Type B pancreatic cell (in vitro differentiated cells): ENCODE measurements around the gene PEX16. TPM values are rescaled to one million over a fixed set of nuclear protein-coding genes. Genes with fewer than 3 reads are reported as not detected.
A peak's percentile ranks its signal among the peaks of the same experiment; 100 is the strongest.

Source experiments
- DNase-seq: peaks from one replicate; pipeline ENCODE4 v3.0.0; 2021; ENCODE audit warnings: mixed read lengths; ENCODE audit not compliant: unreplicated experiment; ENCODE audit errors: extremely low spot score
- H3K27ac Mint-ChIP-seq: 2 replicates; pipeline ENCODE4 v1.8.0; 2021; ENCODE audit warnings: mild to moderate bottlenecking, mixed read lengths
- H3K27me3 Mint-ChIP-seq: 2 replicates; pipeline ENCODE4 v1.8.0; 2021; ENCODE audit warnings: mixed read lengths
- H3K36me3 Mint-ChIP-seq: 2 replicates; pipeline ENCODE4 v1.8.0; 2021; ENCODE audit warnings: mixed read lengths
- H3K4me1 Mint-ChIP-seq: one replicate; pipeline ENCODE4 v1.8.0; 2021; ENCODE audit warnings: mixed read lengths; ENCODE audit not compliant: unreplicated experiment
- H3K4me3 Mint-ChIP-seq: 2 replicates; pipeline ENCODE4 v1.8.0; 2021; ENCODE audit warnings: mild to moderate bottlenecking, mixed read lengths
- H3K9me3 Mint-ChIP-seq: 2 replicates; pipeline ENCODE4 v1.8.0; 2021; ENCODE audit warnings: mixed read lengths
- total RNA-seq: library from RNA; stranded (reverse); gene quantifications from 2 replicates; pipeline ENCODE4 v1.2.1, GENCODE V29; 2021; ENCODE audit warnings: low replicate concordance
- TF ChIP-seq, protein P1 (sequence below): fragments of 200-600 bp; sonication (generic); conservative IDR thresholded peaks from 2 replicates; pipeline ENCODE4 v1.5.0; 2021; ENCODE audit warnings: antibody characterized with exemption, mild to moderate bottlenecking

The PEX16 gene
- total RNA-seq, 1 donor from 2014 or later = 21.7 TPM

DNA sequence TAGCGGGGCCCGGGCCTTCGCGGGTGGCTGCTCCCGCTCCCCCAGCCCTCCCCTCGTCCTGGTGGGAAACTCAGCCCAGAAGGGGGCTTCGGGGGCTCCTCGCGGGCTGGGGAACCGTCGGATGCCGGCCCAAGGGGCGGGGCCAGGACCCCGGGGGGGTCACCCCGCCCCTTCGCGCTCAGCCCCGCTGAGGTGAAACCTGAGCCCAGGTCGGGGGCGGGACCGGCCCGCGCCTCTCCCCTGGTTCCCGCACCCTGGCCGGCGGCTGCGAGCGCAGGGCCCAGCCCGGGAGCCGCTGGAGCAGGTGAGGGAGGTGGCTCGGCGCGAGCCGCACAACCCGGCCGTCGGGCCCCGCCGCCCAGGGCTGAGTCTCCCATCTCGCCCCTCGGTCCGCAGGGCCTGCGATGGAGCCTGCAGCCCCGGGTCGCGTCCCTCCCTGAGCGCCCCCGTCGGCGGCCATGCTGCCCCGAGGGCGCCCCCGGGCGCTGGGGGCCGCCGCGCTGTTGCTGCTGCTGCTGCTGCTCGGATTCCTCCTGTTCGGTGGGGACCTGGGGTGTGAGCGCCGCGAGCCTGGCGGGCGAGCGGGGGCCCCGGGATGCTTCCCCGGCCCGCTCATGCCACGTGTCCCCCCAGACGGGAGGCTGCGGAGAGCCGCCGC, 4.9 kb upstream of the PEX16 start, which contains the start of gene LARGE2:
Gene LARGE2 (plus strand): TSS at position 232 of the 658 bp plus-strand sequence. CDS start 227 bp downstream, at position 459.
- no peaks in the 10 kb centered on the region for H3K36me3 Mint-ChIP-seq
- no peak for DNase-seq
- TF ChIP-seq, protein P1, sequence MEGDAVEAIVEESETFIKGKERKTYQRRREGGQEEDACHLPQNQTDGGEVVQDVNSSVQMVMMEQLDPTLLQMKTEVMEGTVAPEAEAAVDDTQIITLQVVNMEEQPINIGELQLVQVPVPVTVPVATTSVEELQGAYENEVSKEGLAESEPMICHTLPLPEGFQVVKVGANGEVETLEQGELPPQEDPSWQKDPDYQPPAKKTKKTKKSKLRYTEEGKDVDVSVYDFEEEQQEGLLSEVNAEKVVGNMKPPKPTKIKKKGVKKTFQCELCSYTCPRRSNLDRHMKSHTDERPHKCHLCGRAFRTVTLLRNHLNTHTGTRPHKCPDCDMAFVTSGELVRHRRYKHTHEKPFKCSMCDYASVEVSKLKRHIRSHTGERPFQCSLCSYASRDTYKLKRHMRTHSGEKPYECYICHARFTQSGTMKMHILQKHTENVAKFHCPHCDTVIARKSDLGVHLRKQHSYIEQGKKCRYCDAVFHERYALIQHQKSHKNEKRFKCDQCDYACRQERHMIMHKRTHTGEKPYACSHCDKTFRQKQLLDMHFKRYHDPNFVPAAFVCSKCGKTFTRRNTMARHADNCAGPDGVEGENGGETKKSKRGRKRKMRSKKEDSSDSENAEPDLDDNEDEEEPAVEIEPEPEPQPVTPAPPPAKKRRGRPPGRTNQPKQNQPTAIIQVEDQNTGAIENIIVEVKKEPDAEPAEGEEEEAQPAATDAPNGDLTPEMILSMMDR = no peak
- peaks cover 34% of the 10 kb centered on the region for H3K27me3 Mint-ChIP-seq
- H3K4me1 Mint-ChIP-seq = peaks cover 11% of the 10 kb centered on the region
- peak within 1 kb of the TSS; percentile 90 for H3K27ac Mint-ChIP-seq
- no peaks in the 10 kb centered on the region for H3K9me3 Mint-ChIP-seq
- peak within 1 kb of the TSS; percentile 87 for H3K4me3 Mint-ChIP-seq

- H3K4me1 Mint-ChIP-seq = peaks cover 11% of the 10 kb centered on the region
- H3K9me3 Mint-ChIP-seq = no peaks in the 10 kb centered on the region
- H3K27ac Mint-ChIP-seq = peak overlapping the region; percentile 90
- peak overlapping the region; percentile 87 for H3K4me3 Mint-ChIP-seq
- TF ChIP-seq, protein P1 = no peak
- DNase-seq = no peak
- peaks cover 31% of the 10 kb centered on the region for H3K27me3 Mint-ChIP-seq
- no peaks in the 10 kb centered on the region for H3K36me3 Mint-ChIP-seq
Measured at GRCh38 chr11:45921561-45922424, 4.1 kb upstream of the PEX16 start.

DNA sequence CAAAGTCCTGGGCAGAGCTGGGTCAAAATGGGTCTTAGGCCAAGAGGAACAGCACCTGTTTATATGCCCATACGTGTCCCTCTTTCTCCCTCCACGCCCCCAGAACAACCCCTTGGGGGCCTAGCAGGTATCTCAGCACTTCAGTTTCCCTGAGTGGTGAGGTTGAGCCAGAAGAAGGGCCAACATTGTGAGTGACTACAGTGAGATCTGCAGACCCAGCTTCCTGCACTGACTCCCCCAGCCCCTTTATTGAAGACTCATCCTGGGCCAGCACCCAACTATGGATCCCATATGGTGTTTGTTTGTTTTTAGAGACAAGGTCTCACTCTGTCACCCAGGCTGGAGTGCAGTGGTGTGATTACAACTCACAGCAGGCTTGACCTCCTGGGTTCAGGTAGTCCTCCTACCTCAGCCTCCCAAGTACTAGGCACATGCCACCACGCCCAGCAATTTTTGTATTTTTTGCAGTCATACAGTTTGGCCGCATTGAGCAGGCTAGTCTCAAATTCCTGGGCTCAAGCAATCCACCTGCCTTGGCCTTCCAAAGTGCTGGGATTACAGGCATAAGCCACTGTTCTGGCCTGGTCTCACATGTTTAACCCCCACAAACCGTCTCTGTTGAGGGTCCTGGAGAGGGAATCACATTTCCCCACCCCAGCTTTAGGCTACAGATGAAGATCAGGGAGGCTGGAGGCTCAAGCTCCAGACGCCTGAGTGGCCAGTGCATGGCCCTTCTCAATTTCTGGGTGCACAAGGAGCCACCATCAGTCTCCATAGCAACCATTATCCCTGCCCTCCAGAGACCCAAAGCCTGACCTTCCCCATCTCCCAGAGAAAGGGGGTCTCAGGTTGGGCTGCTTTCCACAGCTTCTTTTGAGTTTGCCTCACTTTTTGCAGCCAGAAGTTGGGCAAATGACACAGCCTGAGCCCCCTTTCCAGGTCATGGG, 3.1 kb upstream of the PEX16 start:
- TF ChIP-seq, protein P1 = no peak
- Mint-ChIP-seq H3K4me3 (peak overlapping the region; percentile 87), H3K4me1 (peaks cover 11% of the 10 kb centered on the region), H3K27ac (peak overlapping the region; percentile 90), H3K36me3 (no peaks in the 10 kb centered on the region), H3K9me3 (no peaks in the 10 kb centered on the region), H3K27me3 (peaks cover 31% of the 10 kb centered on the region)
- DNase-seq = no peak

DNA sequence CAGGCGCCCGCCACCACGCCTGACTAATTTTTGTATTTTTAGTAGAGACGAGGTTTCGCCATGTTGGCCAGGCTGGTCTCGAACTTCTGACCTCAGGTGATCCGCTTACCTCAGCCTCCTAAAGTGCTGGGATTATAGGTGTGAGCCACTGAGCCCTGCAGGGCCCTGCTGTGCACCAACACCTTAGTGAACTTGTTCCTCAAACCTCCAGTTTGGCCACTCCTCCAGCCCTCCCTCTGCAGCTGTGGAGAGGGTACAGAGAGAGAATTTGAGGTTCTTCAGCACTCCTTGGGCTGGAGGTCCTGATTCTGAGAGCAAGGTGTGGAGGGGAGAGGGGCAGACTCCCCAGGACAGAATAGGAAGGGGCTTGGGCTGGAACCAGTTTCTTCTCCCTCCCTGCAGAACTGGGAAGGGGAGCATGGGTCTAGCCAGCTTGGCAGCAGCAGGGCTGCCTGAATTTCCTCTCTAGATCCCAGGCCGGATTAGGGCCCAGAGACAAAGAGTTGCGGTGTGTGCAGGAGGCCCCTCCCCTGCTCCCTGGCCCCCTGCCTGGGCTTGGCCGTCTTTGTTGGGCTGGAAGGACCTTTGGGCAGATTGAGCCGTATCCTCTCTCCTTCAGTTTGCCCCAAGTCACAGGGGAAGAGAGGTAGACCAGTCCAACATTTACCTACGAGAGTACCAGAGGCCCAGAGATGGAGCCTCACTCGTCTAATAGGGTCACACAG, 2.3 kb upstream of the PEX16 start:
- no peak for DNase-seq
- Mint-ChIP-seq H3K9me3 (no peaks in the 10 kb centered on the region), H3K4me1 (peaks cover 11% of the 10 kb centered on the region), H3K4me3 (peak overlapping the region; percentile 57), H3K27ac (peak overlapping the region; percentile 59), H3K27me3 (peaks cover 29% of the 10 kb centered on the region), H3K36me3 (no peaks in the 10 kb centered on the region)
- TF ChIP-seq, protein P1 = no peak
